ENCODE measurements around the gene TOPAZ1. TPM values are rescaled to one million over a fixed set of nuclear protein-coding genes. Genes with fewer than 3 reads are reported as not detected.

Gene TOPAZ1
- total RNA-seq, 1 donor from 2014 or later: not detected

Other genes starting within 250 kb of the TOPAZ1 start
- 14.9 and 16.6 TPM in 2 replicates for gene TCAIM, start 96.9 kb downstream of the TOPAZ1 start, total RNA-seq
- gene ZNF445, start 235.8 kb downstream of the TOPAZ1 start, total RNA-seq: 3.7 and 5.8 TPM in 2 replicates

Data from lung microvascular endothelial cell (primary cell).